ENCODE measurements around the gene P3H2. TPM values are rescaled to one million over a fixed set of nuclear protein-coding genes. Genes with fewer than 3 reads are reported as not detected.

The P3H2 gene
- total RNA-seq, 1 experiment from 2014 or later, result 19.6 TPM

DNA sequence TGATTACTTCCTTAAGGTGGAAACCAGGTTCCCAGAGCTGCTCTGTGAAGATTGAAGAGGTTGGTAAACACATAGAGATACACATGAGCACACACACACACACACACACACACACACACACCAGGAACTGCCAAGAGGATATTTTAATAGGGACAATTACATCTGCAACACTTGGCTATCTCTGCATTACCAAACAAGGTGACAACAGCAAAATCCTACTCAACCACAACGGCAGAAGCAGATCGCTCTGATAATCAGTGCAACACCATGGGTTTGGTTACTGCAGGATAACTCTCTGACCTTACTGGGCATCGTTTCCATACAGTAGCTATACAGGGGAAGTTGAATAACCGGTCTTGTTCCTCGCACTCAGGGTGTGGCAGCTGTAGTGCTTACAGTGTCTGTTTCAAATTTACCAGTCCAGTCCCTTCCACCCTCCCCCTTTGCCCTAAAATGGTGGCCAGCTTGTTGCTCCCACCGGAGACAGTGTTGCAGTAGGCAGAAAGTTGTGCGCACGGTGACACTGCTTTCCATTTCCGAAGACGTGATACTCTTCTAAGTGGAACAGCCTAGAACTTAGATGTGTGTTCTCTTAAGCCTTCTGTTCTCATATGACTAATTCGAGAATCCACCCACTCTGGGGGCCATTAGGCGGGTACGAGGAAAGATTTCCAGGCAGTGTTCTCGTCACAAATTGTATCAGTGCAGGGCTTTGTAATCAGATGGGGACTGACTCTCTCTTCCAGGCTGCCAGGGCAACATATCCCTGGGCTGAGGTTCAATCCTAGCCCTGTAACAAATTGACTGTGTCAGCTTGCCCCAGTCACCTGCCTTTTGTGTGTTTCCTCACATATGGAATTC is 176.2 kb downstream of the P3H2 start:
- intact Hi-C loops (cut with micrococcal nuclease; ENCODE audit: unreplicated experiment), result loop anchor here (5.0 to 10.0 kb wide), 2 partner anchors 157 to 260 kb away; no protein-coding TSS in a partner anchor
- Histone ChIP-seq H3K9me3 (ENCODE audit: low read depth, low read length, poor library complexity, severe bottlenecking) (no peaks in the 10 kb centered on the region), H3K27me3 (replicated peaks; ENCODE audit: insufficient read depth, low read depth, low read length, poor library complexity) (no peaks in the 10 kb centered on the region), H3K27ac (ENCODE audit: low read depth, low read length, poor library complexity, severe bottlenecking) (no peak overlapping the region), H3K4me1 (ENCODE audit: insufficient read depth, low read length, poor library complexity, severe bottlenecking) (peaks cover 21% of the 10 kb centered on the region), H3K4me3 (ENCODE audit: low read depth, low read length, poor library complexity, severe bottlenecking) (no peak overlapping the region), H3K36me3 (ENCODE audit: insufficient read depth, low read length, poor library complexity, severe bottlenecking) (no peaks in the 10 kb centered on the region)
- no peak for DNase-seq (ENCODE audit: low spot score)
- no peak for TF ChIP-seq EZH2 (IDR thresholded peaks at IDR 0.05; ENCODE audit: borderline replicate concordance, low read depth, low read length, poor library complexity, severe bottlenecking)
- TF ChIP-seq, protein P1, sequence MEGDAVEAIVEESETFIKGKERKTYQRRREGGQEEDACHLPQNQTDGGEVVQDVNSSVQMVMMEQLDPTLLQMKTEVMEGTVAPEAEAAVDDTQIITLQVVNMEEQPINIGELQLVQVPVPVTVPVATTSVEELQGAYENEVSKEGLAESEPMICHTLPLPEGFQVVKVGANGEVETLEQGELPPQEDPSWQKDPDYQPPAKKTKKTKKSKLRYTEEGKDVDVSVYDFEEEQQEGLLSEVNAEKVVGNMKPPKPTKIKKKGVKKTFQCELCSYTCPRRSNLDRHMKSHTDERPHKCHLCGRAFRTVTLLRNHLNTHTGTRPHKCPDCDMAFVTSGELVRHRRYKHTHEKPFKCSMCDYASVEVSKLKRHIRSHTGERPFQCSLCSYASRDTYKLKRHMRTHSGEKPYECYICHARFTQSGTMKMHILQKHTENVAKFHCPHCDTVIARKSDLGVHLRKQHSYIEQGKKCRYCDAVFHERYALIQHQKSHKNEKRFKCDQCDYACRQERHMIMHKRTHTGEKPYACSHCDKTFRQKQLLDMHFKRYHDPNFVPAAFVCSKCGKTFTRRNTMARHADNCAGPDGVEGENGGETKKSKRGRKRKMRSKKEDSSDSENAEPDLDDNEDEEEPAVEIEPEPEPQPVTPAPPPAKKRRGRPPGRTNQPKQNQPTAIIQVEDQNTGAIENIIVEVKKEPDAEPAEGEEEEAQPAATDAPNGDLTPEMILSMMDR (conservative IDR thresholded peaks at IDR 0.05; ENCODE audit: low read depth, low read length), result no peak
- BruUV-seq (replicated peaks), result no TSS peak
- POLR2A ChIA-PET (ENCODE audit: low non-redundant PET), result no interaction called here
- CTCF ChIA-PET, result no interaction called here

DNA sequence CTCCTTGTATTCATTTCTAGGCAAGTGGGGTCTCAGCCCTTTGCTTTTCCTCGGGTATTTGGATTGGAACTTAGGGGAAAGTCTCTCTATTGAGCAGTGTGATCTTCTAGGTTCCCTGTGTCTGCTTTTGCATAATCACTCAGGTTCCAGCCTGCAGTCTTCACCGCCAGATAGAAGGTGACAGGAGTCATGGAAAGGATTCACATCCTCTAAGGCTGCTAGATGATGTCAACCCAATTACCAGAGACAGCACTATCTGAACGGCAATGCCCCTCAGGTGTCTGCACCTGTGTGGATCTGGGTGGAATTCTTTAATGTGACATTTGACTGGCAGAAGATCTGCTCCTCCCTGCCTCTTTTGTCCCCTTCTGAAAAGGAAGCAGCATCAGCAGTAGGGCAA is 177.7 kb downstream of the P3H2 start:
- peaks cover 10% of the 10 kb centered on the region for H3K4me1 ChIP-seq (ENCODE audit: insufficient read depth, low read length, poor library complexity, severe bottlenecking)
- H3K27ac ChIP-seq (ENCODE audit: low read depth, low read length, poor library complexity, severe bottlenecking), result no peak overlapping the region
- no peaks in the 10 kb centered on the region for H3K27me3 ChIP-seq (replicated peaks; ENCODE audit: insufficient read depth, low read depth, low read length, poor library complexity)
- TF ChIP-seq, protein P1 (conservative IDR thresholded peaks at IDR 0.05; ENCODE audit: low read depth, low read length), result no peak
- no peak for TF ChIP-seq EZH2 (IDR thresholded peaks at IDR 0.05; ENCODE audit: borderline replicate concordance, low read depth, low read length, poor library complexity, severe bottlenecking)
- no peaks in the 10 kb centered on the region for H3K9me3 ChIP-seq (ENCODE audit: low read depth, low read length, poor library complexity, severe bottlenecking)
- intact Hi-C loops (cut with micrococcal nuclease; ENCODE audit: unreplicated experiment), result loop anchor here (10.0 kb wide), 1 partner anchor 258 kb away; no protein-coding TSS in a partner anchor
- no peaks in the 10 kb centered on the region for H3K36me3 ChIP-seq (ENCODE audit: insufficient read depth, low read length, poor library complexity, severe bottlenecking)
- POLR2A ChIA-PET (ENCODE audit: low non-redundant PET), result no interaction called here
- no peak overlapping the region for H3K4me3 ChIP-seq (ENCODE audit: low read depth, low read length, poor library complexity, severe bottlenecking)
- BruUV-seq (replicated peaks), result no TSS peak
- DNase-seq (ENCODE audit: low spot score), result no peak
- CTCF ChIA-PET, result no interaction called here

DNA sequence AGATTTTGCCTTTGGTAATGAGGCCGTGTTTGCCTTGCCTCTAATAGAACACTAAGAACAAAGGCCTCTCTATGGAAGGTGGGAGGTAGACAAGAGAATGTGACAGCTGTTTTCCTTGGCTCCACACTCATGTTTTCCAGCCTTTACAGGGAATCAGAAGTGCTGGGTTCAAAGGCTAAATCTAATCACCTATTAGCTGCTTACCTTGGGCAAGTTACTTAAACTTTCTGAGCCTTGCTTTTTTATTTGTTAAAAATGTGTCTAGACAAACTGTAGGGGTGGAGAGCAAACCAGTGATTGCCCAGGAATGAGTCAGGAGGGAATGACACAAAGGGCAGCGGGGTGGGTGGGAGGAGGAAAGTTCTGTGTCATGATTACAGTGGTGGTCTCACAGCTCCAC is 179.0 kb downstream of the P3H2 start:
- no peaks in the 10 kb centered on the region for H3K36me3 ChIP-seq (ENCODE audit: insufficient read depth, low read length, poor library complexity, severe bottlenecking)
- DNase-seq (ENCODE audit: low spot score), result no peak
- no peaks in the 10 kb centered on the region for H3K4me1 ChIP-seq (ENCODE audit: insufficient read depth, low read length, poor library complexity, severe bottlenecking)
- H3K4me3 ChIP-seq (ENCODE audit: low read depth, low read length, poor library complexity, severe bottlenecking), result no peak overlapping the region
- H3K27ac ChIP-seq (ENCODE audit: low read depth, low read length, poor library complexity, severe bottlenecking), result no peak overlapping the region
- BruUV-seq (replicated peaks), result no TSS peak
- intact Hi-C loops (cut with micrococcal nuclease; ENCODE audit: unreplicated experiment), result loop anchor here (10.0 kb wide), 1 partner anchor 257 kb away; no protein-coding TSS in a partner anchor
- ChIA-PET CTCF (no interaction called here), POLR2A (ENCODE audit: low non-redundant PET) (no interaction called here)
- no peaks in the 10 kb centered on the region for H3K27me3 ChIP-seq (replicated peaks; ENCODE audit: insufficient read depth, low read depth, low read length, poor library complexity)
- no peaks in the 10 kb centered on the region for H3K9me3 ChIP-seq (ENCODE audit: low read depth, low read length, poor library complexity, severe bottlenecking)
- TF ChIP-seq EZH2 (IDR thresholded peaks at IDR 0.05; ENCODE audit: borderline replicate concordance, low read depth, low read length, poor library complexity, severe bottlenecking), result no peak
- TF ChIP-seq, protein P1 (conservative IDR thresholded peaks at IDR 0.05; ENCODE audit: low read depth, low read length), result no peak

All from A673 (cell line).